Superior temporal gyrus (tissue), 1 donor: ENCODE measurements around the gene EXOC3.
"Not testable (repeated sequence)": the region's sequence is repeated elsewhere in the genome, so short reads cannot be mapped to it uniquely, and the experiment has no call there.

ENCODE experiments used
- DNase-seq: peaks from one replicate; pipeline ENCODE4 v3.0.0-alpha.2; 2016; ENCODE audit errors: extremely low spot score

EXOC3 gene

GRCh38 chr5:442335-443238, at the start of gene EXOC3:
EXOC3 (plus strand) TSS chr5:443176; CDS start chr5:446206, 3,030 bp downstream.
- DNase-seq, result peak; percentile 71

GRCh38 chr5:393846-394275, 49.1 kb upstream of the EXOC3 start:
- DNase-seq, result no peak

- DNase-seq, result no peak
Observed at GRCh38 chr5:394671-395155, 48.3 kb upstream of the EXOC3 start.

- no peak for DNase-seq
Observed at GRCh38 chr5:395156-395920, 47.6 kb upstream of the EXOC3 start.

- DNase-seq, result no peak
Observed at GRCh38 chr5:395921-396530, 47.0 kb upstream of the EXOC3 start.

GRCh38 chr5:396531-396961, 46.4 kb upstream of the EXOC3 start:
- no peak for DNase-seq

- not testable (repeated sequence) for DNase-seq
Observed at GRCh38 chr5:398141-398474, 44.9 kb upstream of the EXOC3 start.

GRCh38 chr5:398475-399295, 44.3 kb upstream of the EXOC3 start:
- no peak for DNase-seq

- no peak for DNase-seq
Observed at GRCh38 chr5:399296-400281, 43.4 kb upstream of the EXOC3 start.

GRCh38 chr5:400282-401145, 42.5 kb upstream of the EXOC3 start:
- DNase-seq, result no peak

- DNase-seq, result no peak
Observed at GRCh38 chr5:401146-402034, 41.6 kb upstream of the EXOC3 start.

- DNase-seq, result not testable (repeated sequence)
Observed at GRCh38 chr5:402219-402614, 40.8 kb upstream of the EXOC3 start.

- no peak for DNase-seq
Observed at GRCh38 chr5:402615-403359, 40.2 kb upstream of the EXOC3 start.

GRCh38 chr5:403995-404394, 39.0 kb upstream of the EXOC3 start:
- no peak for DNase-seq

GRCh38 chr5:404666-405241, 38.2 kb upstream of the EXOC3 start:
- DNase-seq, result no peak

GRCh38 chr5:405421-405820, 37.6 kb upstream of the EXOC3 start:
- DNase-seq, result no peak

- no peak for DNase-seq
Observed at GRCh38 chr5:406041-406440, 36.9 kb upstream of the EXOC3 start.
